GM10847 (cell line): Measurements from ENCODE around the gene MS4A14.

Experiments
- POLR2A ChIP-seq: IDR thresholded peaks from 2 replicates; pipeline ENCODE4 v1.6.1; 2011; ENCODE audit not compliant: insufficient read length; ENCODE audit errors: extremely low read depth

The MS4A14 gene

DNA sequence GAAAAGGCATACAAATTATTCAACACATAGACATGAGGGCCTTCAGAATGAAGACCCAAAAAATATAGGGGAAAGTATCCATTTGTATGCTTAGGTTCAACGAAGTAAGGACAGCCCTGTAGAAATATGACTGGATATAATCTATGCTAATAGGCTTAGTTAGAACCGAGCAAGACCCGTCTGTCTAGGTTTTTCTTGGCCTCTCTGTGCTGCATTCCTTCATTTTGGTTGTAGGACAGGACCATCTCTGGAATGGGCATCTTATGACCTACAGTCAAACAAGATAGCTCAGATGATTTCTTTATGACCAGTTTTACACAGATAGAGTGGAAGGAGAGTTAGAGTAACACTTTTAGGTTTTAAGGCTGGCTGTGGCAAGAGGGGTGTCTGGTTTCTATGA is 23.5 kb upstream of the MS4A14 start:
- no peak for TF ChIP-seq POLR2A

DNA sequence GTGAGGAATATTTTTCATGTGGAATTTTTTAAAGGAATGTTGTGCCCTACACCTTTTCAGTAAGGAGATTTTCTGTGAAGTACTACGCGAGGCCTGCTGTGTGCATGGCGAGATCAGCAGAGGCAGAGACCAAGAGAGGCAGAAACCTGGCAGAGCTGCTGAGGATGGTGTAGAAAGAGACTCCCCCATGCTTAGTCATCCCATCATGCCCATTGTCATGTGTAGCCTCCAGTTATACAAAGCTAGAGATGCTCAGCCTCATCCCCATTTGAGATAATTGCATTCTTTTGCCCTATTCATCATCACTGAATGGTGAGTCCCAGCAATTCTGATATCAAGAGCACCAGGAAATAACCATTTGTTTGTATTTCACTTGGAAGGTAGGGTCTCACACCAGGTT is 20.9 kb upstream of the MS4A14 start:
- no peak for TF ChIP-seq POLR2A

DNA sequence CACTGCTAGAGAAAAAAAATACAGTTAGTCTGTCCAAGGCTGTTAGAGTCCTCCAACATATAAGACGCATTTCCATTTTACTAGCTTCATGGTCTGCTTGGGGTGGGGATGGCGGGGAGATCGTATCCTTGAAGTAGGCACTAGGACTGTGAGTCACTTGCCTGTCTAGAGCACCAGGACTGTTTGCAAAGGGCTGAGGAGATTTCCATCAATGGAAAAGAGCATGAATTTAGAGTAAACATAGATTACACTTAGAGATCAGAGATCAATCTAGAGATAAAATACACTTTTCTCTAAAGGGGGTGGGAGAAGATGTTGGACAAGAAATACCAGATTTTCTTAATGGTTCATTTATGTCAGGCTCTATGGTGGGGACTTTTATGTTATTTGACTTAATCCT is 19.7 kb upstream of the MS4A14 start:
- TF ChIP-seq POLR2A: no peak

DNA sequence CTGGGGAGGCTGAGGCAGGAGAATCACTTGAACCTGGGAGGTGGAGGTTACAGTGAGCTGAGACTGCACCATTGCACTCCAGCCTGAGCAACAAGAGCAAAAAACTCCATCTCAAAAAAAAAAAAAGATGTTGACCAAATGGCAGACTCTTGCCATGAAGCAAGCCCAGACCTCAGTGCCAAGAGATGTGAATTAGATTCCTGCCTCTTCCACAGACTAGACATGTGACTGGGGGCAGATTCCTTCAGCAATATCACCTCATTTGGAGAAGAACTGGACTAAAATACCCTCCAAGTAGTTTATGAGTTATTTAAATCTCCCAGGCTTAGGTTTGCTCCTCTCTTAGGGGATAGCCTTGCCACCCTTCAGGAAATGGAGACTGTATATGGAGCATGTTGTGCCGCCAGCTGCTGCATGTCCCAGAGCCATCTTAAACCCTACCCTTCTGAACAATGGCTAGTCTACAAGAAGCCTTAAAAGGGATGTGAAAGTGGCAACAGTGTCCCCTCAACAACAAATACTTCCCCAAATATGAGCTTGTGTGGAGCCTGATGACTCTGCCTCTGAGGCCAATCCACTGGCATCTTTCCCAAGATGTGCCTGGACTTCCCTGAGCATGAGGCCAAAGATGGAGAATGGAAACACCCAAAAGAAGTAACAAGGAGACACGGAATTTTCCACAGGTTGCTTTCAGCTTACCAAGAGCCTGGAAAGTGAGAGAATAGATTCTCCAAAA is 18.7 kb upstream of the MS4A14 start:
- TF ChIP-seq POLR2A: no peak

DNA sequence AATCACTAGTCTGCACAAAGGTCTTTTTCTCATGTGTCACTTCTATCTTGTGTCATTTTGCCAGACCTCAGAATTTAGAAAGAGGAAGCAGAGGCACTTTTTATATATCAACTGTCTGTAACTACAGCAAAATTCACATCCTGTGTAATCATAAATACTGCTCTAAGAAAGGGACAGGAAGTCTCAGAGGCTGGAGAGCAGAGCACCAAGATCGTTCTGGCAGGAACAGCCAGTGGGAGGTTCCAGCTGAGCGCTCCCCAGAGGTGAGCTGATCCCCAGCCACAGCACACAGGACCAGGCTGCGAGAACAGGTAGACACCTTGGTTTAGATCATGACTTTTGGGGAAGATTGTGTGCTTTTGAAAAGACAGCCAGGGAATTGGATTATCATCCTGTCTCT is 17.9 kb upstream of the MS4A14 start, which contains the start of gene MS4A7:
Gene MS4A7, plus strand, starts transcription at position 179 of the 400 bp plus-strand sequence. CDS start 4,610 bp downstream, outside the sequence.
- no peak for TF ChIP-seq POLR2A

DNA sequence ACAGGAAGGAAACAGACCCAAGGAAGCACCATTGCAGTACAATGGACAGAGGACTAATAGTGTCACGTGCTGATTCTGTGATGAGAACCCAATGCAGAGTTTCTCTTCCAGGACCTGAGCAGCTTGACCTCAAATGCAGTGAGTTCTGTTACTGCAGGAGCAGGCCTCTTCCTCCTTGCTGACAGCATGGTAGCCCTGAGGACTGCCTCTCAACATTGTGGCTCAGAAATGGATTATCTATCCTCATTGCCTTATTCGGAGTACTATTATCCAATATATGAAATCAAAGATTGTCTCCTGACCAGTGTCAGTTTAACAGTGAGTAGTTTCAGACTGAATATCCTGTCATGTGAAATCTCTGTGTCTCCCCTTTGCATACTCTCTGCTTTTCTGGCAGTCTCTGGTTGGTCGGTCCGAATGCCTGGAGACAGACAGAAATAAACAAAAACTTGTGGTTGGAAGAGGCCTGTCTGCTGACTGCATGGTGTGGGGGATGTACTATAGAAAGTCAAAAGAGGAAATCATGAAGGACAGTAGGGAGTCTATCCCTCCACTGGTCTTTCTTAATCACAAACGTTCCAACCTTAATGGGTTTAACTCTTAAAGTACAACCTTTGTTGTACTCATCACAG is 6.9 kb upstream of the MS4A14 start:
- no peak for TF ChIP-seq POLR2A

DNA sequence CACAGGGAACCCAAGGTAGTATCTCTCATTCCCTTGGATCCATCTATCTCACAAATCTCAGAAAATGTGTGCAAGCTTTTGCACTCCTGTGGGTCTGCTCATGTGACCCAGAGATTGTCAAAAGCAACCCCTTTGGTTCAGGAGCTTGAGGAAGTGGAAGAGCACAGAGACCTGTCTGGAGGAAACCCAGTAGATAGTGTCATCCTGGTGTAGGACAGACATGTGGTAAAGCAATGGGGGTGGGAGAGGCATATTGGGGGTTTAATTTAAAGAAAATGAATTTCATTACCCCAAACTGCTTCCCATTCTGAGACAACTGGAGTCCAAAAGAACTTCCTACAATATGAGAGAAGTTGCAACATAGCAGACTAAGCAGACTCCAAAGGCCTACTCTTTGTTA is 5.8 kb upstream of the MS4A14 start:
- no peak for TF ChIP-seq POLR2A

DNA sequence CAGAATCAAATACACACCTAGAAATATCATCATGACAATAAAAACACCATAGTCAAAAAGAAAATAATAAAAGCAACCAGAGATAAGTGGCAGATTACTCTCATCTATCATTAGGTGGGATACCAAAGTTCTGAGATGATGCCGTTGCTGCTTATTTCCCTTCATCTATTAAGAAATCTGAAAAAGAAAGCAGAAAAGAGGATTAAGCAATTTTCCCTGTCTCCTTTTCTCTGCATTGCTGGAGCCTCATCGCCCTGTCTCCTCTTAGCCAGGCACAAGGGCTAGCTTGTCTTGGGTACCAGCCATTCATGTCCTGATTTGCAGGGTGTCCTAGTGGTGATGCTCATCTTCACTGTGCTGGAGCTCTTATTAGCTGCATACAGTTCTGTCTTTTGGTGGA is 3.9 kb upstream of the MS4A14 start:
- no peak for TF ChIP-seq POLR2A

DNA sequence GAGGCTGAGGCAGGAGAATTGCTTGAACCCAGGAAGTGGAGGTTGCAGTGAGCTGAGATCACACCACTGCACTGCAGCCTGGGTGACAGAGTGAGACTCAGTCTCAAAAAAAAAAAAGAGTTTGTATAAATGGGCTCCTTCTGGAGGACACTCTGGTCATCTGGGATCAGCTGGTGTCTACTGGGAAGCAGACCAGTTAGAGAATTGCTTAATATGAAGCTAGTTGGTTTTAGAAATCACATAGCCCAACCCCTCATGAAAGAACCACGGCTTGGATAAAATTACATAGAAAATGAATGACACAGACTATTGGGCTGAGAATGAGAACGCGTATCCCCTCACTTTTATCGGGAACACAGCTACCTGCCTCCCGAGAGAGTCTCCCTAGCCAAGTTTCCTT is 3.2 kb upstream of the MS4A14 start:
- TF ChIP-seq POLR2A: no peak

DNA sequence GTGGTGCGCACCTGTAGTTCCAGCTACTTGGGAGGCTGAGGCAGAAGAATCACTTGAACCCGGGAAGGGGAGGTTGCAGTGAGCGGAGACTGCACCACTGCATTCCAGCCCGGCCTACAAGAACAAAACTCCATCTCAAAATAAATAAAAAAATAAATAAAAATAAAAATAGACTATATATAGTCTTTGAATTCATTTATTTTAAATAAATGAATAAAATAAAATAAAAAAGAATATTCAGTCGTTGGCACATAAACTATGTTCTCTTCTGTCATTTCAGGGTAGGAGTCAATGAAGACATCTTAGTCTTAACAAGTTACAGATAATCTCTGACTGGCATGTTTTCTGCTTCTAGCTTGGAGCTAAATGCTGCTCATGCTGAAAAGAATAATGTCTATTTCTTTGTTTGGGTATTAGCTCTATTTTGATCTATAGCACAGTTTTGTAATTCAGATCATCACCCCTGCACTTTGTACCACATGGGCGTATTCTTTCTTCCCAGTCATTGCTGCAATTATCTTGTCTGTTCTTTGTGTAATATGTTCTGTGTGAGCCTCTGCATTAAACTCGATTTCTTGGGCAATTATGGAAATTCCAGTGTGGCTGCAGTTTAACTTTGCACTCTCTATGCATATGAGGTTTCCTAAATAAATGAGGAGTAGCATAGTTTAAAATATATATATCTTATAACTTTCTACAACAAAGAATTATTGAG is 1.4 kb upstream of the MS4A14 start:
- TF ChIP-seq POLR2A: no peak

DNA sequence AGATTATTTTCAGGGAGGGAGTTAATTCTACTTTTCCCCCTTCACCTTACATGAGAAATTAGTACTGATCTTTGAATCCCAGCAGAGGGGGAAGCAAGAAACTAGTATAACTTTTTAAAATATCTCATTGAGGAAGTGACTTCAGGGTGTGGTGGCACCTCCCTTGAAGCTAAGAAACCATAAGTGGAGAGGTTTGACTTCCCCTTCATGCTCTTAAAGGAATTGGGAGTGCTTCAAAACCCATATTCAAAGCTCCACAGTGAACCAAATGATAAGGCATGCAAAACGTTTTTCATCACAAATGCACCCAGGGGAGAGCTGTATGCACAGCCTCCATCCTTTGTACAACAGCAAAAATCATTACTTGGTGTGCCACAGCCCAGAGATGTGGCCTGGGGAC is 540 bp downstream of the MS4A14 start:
- no peak for TF ChIP-seq POLR2A

DNA sequence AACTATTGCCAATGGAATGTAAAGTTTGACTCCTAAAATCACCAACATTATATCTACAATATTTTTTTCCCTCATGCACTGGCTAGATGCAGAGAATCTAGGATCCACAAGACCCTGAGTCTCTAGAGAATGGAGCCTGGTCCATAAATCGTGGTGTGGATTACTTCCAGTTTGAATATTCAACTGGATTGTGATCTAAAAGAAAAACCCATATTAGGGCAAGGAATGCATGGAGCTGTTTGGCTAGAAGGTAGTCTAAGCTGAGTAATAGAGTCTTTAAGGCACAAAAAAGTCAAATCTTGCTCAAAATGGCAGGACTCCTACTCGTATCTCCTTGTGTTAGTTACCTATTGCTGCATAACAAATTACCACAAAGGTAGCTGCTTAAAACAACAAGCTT is 23.8 kb downstream of the MS4A14 start:
- no peak for TF ChIP-seq POLR2A

DNA sequence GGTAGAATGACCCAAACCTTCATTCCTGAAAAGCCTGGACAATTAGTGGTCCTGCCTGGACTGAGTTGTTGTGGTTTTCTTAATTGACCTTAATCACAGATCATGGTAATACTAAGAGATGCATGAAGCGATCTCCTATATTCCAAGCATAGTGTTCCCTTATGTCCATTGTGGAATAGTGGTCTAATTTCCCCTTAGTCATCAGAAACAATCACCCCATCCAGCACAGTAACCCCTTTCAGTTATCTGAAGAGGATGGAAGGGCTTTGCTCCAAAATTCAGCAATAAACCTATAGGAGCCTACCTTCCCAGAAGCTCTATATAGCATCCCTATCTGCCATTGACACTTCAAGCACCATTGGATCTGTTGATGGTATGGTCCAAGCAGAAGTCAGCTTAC is 26.4 kb downstream of the MS4A14 start:
- TF ChIP-seq POLR2A: no peak

DNA sequence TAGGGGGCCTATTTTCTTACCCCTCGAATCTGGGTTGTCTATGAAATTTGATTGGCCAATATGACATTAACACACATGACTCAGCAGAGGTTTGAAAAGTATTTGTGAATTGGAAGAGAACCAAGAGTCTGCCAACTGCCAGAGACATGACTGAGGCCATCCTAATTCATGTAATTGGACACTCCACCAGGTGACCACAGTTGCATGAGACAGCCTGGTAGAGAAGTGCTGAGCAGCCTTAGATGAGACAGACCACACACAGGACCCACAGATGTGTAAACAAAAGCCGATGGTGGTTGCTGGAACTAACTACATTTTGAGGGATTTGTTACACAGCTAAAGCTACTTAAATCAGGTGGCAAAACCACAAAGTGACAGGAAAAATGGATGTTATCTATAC is 32.3 kb downstream of the MS4A14 start:
- no peak for TF ChIP-seq POLR2A

DNA sequence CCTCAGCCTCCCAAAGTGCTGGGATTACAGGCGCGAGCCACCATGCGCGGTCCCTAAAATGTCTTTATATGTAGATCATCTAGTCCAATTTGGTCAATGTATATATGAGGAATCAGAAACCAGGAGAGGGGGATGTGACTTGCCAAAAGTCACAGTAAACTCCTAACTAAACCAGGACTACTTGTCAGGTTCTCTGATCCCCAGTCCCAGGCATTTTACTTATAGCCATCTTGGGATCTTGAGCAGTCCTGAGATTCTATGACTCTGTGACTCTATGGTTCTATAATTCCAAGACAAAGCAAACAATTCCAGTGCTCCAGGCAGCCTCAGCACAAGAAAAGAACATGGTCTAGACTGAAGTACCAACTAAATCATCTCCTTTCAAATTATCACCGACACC is 33.0 kb downstream of the MS4A14 start, which contains the start of gene MS4A5:
Gene MS4A5, plus strand, starts transcription at position 301 of the 400 bp plus-strand sequence. CDS start 103 bp downstream, outside the sequence.
- TF ChIP-seq POLR2A: no peak

DNA sequence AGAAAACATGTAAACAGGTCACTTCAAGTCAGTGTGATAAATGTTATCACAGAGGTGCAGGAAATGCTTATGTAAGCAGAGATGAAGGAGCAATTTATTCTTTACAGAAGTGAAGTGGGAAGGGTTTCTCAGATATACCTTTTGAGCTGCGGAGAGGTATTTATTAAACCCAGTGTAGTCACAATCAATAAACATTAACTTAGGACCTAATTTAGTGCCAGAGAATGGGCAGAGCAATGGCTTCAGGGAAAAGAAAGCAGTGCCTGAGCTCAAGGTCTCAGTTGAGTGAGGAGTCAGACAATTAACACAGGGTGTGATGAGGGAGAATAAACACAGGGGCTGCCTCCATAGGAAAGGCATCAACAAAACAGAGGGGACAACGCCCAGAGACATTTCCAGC is 35.0 kb downstream of the MS4A14 start:
- TF ChIP-seq POLR2A: no peak
